SHP77 (cell line): Measurements from ENCODE around the gene WNT7B.
A peak's percentile ranks its signal among the peaks of the same experiment; 100 is the strongest.

Experiments used
- DNase-seq, 2 experiments: peaks; one replicate each; lab custom pipeline; 2025; lab: John Stamatoyannopoulos, UW

The WNT7B gene

DNA sequence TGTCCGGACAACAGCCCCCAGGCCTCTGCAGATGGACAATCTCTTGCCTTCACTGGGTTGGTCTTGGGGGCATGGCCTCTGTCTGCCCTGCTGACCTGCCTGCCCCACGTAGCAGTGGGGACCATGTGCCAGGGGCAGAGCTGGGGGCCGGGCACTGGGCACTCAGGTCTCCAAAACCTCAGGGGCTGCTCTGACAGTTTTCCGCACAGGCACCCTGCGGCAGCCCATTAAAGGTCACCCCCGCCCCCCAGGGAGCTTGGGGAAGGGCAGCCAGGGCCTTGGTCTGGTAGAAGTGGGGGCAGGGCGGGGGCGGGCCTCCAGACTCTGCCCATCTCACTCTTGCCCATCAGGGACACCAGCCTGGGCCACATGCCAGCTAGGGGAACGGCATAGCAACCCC is 49.9 kb downstream of the WNT7B start:
- DNase-seq, result no peak

DNA sequence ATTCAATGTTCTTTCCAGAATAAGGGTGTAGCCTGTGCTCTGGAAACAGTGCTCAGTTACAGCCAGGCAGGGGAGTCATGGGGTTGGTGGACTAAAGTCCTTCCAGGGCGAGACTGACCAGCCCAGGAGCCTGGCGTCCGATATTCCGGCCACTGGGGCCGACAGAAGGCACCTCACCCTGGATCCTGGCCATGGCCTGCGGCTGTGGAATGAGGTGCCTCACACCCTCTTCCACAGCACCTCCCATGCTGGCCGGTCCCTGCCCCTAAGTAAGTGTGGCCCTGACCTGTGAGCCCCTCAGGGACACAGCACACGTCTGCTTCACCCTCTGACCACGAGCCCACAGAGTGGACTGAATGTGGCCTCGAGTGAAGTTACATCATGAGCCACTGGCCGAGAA is 50.5 kb downstream of the WNT7B start:
- no peak for DNase-seq

DNA sequence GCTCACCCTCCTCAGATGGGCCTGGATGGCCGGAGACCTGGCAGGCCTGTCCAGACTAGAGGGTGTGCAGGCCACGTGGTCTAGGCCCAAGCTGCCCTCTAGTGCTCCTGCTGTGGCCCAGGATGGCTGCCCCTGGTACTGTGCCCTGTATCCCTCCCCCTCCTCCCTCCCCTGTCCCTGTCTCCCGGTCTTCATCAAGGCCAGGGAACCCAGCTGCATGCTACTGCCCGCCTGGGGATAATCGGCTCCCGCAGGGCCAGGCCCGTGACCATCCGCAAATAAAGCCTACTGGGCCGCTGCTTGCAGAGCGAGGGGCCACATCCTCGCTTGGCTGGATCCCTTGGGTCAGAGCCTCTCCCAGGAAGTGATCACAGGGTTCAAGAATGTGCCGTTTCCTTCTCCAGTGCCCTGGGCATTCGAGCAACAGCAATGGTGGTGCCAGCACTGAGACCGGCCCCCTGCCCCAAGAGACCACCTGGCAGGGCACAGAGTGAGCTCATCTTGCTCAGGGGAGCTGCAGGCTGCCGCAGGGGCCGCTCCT is 51.1 kb downstream of the WNT7B start:
- no peak for DNase-seq

DNA sequence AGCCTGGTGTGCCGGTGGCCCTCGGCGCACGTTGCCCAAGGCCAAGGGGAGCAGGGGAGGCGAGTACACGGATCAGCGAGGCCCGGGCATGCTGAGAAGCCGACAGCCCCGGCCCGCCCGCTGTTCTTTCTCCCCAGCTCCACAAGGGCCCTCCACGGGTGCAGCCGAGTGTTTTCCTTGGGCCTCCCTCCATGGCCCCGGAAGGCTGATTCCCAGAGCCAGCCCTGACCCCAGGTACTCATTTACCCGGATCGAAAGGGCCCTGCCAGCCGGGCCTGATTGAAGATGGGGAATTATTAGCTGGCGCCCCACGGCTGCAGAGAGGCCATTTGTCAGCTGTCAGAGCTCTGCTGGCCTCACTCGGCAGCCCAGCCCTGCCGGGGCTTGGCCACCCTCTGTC is 53.1 kb downstream of the WNT7B start:
- DNase-seq, result no peak

DNA sequence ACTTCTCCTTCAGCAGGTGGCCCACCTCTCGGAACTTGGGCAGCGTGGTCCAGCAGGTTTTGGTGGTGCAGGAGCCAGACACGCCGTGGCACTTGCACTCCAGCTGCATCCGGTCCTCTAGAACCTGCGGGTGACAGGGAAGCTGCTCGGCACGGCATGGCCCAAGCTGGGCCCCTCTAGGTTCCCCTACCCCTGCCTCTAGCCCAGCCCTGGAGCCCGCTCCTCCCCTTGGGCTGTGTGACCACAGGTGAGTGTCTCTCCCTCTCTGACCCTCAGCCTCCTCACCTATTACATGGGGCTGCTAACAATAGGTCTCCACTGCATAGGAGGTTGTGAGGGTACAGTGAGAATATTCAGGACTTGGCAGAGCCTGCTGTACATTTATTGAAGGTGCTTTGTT is 53.8 kb downstream of the WNT7B start:
- DNase-seq, result no peak

DNA sequence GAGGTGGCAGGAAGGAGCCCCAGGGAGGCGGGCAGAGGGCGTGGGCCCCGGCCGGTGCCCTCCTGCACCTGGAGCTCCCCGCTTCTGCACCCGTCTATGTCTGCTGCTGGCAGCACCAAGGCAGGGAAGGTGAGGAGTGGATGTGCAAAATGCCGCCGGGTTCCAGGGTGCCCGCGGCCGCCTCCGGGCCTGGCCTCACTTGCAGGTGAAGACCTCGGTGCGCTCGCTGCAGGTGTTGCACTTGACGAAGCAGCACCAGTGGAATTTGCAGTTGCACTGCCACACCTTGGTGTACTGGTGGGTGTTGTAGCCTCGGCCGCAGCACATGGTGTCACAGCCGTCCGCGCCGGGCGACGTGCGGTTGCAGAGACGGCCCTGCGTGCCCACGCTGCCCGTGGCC is 54.3 kb downstream of the WNT7B start:
- no peak for DNase-seq

DNA sequence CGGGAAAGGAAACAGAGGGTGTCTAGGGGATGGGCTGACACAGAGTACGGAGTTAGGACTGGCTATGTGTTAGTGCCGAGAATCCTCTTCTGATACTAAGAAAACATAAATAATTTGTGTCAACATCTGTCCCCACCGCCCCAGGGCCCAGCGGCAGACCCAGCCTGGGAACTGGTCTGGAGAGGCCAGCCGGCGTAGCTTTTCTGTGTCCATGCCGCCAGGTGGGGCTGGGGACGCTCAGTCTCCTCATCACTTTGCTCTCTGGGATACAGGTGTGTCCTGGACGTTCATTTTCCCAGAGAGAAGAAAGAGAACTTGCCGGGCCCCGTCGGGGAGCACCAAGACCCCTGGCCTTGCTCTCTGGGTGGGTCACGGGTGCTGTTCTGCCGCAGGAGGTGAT is 54.7 kb downstream of the WNT7B start:
- no peak for DNase-seq

DNA sequence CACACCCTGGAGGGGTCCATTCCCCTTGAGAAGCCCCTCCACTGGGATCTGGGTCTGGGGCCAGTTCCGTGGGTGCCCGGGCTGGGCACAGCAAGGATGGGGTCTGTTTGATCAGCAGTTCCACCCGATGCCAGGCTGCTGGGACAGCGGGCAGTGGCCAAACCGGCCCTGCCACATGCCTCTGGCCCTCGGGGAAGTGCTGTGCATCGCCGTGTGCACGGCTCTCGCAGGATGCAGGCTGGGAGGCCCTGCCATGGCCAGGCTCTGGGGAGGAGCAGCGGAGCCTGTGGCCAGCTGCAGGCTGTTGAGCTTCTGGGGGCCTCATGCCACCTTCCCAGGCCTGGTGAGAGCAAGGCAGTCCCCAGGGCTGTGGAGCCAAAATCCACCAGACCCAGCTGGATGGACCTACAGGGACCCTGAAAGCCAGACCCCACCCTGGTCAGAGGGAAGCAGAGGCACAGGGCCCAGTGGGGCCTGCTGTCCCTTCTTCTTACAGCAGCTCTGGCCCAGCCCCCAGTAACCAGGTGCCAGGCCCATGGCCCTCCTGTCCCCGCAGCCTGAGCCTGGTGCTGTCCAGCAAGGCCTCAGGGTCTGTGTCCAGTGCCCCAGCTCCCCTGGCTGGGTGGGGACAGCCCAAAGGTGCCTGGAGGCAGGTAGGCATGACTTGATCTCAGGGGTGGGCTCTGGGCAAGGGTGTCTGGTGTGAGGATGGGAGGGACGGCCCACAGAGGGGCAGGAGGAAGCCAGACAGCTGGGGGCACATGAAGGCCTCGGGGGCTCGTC is 57.3 kb downstream of the WNT7B start:
- DNase-seq, result no peak

DNA sequence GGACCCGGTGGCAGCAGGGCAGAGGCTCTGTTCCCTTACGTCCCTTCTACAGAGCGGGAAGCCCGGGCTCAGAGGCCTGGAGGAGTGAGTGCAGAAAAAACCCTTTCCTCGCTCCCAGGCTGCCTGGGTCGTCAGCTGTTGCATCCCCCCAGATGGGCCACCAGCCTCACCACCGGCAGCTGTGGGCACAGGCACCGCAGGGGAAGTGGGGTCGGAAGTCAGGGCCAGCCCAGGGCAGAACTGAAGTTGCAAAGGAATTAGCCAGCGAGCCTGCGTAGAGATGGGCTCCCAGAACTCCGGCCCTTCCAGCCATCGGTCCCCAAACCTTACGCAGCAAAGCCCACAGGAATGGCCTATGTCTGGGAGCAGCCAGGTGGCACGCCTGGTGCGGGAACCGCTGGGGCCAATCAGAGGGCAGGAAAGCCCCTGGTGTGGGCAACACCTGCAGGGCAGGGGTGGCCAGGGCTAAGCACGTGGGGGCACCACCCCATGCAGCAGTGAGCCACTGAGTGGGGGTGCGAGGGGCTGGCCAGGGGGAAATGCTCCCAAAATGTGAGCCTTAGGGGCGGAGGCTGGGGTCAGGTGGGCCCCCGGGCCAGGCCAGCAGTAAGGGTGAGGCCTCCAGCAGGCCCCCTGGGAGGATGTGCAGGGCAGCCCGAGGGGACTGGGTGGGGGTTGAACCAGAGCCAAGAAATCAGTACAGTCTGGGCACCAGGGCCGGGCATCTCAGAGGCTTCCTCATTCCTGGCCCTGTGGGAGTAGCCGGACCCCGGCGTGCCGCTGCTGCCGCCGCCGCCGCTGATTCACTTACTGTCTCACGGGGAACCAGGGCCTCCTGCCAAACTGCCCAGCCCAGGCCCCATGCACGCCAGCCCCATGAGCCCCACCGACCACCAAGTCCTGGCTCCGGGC is 58.2 kb downstream of the WNT7B start:
- DNase-seq, result no peak

DNA sequence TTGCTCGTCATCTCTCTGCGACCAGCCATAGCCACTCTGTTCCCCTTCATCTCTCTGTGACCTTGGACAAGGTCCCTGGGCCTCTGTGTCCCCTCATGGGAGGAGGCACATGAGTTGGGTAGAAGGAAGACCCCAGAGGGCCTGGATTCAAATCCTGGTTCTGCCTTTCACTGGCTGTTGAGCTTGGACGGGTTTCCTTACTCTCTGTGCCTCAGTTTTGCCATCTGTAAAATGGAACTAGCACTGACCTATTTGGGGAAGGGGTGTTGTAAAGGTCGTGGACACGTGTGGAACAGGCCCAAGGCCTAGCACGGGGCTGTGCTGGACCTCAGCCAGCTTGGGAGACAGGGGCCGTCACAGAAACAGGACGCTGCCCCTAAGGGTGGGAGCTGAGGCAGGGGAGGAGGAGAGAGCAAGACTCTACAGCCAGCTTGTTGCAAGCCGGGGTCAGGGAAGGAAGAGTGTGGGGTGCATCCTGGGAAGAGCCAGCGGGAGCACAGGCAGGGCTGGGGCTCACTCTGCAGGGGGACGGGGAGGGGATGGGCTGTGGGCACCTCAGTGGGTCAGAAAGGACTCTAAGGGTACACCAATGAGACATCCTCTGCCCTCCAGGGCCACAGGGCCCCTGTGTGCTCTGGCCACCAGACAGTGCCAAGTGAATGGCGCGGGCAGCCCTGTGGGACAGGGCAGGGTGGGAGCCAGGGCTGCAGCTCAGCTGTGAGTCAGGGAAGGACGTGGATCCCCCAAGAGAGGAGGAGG is 59.1 kb downstream of the WNT7B start:
- DNase-seq, result no peak

DNA sequence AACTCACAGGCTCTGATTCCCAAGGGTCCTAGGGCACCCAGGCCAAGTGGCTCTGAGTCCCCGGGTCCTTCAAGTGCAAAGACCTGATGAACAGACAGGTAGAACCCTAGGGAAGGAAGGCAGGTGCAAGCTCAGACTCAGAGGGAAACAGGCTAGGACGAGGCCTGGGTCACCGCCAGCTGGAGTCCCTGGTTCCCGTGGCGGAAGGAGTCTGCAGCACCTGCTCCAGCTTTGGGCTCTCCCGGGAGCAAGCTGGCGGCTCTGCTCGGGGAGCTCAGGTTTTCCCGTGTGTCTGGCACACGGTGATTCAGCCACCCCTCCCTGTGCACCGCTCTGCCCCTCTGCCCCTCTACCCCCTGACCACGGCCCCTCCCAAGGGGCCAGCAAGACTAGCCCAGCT is 59.8 kb downstream of the WNT7B start:
- peak; percentile 88 for DNase-seq

DNA sequence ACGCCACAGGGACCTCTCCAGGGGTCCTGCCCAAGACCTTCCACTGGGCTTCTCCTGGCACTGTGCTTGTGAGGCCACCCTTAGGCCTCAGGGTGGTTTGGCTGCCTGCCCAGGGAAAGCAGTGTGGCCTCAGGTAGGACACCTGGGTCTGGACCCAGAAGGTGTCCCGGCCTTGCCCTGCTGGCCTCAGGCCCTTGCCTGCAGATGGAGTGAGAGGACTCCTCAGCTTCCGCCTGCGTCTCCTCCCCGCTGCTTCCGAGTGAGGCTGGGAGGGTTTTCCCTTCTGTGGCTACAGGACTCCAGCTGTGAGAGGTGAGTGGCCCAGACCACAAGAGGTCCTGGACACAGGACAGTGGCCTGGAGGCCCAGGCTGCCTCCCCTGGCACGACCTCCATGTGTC is 60.4 kb downstream of the WNT7B start:
- DNase-seq, result no peak

DNA sequence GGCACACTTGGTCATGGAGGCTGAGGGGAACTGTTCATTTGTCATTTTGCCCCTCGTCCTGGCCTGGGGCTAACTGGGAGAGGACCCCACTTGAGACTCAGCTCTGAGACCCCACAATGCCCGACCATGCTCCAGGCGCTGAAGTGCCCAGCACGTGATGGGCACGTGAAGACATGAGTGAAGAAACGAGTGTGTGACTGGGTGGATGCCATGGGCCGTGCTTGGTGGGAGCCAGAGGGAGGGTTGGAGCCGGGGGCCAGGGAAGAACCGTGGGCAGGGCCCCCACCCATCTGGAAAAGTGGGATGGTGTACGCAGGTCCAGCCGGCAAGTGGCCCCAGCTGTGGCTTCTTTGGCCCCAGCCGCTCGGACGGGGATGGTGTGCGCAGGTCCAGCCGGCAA is 61.1 kb downstream of the WNT7B start:
- DNase-seq, result no peak

DNA sequence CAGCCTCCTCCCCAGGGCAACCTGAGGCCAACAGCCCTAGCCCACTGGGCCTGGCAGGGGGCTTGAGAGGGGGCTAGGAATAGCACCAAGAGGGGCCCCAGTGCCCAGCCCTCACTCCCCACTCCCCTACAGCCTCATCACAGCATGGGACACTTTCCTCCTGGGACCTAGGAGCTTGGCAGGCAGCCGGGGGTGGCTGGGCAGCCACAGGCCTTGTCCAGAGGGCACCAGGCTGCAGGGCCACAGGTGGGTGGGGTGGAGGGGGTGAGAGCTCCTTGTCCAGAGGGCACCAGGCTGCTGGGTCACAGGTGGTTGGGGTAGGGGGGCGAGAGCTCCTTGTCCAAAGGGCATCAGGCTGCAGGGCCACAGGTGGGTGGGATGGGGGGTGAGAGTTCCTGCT is 61.8 kb downstream of the WNT7B start:
- no peak for DNase-seq

DNA sequence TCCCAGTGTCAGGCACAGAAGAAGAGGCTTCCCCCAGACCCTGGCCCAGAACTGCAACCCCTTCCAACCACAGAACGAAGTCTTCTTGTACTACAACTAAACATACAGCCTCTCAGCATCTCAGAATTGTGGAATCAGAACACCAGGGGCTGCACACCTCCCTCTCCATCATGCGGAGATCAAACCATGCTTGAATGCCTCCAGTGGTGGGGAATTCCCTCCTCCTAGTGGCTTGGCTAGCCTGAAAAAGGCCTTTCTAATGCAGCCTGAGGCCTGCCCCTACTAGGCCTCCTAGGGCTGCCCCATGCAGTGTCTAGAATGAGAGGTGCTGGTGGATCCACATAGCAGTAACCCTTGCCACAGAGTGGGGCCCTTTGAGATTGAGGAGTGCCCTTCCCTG is 62.7 kb downstream of the WNT7B start:
- no peak for DNase-seq

DNA sequence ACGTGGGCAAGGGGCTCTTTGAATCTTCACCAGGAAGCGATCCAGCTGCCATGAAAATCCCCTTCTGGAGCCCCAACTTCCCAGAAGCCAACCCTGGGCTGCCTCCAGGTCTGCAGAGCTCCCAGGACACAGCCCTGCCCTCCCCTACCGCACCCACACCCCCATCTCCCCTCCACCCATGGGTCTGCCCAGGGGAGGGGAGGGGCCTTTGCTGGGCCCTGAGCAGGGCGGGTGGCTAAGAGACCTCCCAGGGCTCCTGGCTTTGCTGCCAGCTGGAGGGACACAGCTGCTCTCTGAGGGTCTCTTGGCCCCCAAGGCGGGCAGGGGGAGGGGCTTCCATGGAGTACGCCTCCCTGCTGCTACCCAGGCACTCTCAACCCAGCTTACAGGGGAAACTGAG is 64.1 kb downstream of the WNT7B start:
- DNase-seq, result no peak

DNA sequence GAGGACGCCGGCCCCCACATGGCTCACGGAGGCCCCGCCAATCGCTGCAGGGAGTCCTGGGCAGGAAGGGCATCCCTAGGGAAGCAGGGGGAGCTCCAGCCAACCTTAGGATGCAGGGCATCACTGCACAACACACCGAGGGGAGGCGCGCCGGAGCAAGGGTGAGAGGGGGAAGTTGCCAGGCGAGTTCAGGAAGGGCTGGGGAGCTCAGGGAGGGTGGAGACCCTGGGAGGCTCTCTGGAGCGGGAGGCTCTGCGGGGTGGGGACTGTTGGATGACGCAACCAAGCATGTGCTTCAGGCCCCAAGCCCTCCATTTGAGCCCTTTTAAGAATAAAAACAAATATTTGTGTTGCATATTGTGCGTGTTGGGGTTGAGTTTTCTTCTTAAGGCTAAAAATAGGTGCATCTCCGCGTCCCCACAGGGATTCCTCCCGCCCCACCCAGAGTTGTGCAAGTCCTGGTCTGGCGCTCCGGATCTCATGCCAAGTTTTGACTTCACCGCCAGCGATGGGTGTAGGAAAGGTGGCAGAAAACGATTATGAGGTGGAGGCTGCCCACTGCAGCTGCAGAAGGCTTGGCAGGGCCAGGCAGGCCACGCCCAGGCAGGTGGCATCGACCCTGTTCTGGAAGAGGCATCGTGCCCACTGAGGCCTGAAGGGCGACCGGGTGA is 65.2 kb downstream of the WNT7B start:
- peak; percentile 69 to 89 for DNase-seq

DNA sequence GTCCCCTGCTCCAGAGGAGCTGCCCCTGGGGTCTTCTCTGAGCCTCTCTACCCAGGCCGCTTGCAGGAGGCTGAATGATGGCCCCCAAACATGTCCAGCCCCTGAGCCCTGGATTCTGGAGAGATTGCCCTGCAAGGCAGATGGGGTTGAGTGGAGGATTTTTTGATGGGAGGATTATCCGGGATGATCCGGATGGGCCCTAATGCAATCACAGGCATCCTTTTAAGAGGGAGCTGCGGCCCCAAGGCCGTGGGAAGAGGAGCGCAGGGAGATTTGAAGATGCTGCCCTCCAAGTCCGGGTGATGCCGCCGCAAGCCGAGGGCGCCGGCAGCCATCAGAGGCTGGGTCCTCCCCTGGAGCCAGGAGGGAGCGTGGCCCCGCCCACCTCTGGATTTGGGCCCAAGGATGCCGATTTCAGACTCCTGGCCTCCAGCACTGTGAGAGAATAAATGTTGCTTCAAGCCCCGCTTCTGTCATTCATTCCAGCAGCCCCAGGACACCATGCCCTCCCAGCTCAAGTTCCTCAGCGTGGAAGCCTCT is 66.0 kb downstream of the WNT7B start:
- no peak for DNase-seq

DNA sequence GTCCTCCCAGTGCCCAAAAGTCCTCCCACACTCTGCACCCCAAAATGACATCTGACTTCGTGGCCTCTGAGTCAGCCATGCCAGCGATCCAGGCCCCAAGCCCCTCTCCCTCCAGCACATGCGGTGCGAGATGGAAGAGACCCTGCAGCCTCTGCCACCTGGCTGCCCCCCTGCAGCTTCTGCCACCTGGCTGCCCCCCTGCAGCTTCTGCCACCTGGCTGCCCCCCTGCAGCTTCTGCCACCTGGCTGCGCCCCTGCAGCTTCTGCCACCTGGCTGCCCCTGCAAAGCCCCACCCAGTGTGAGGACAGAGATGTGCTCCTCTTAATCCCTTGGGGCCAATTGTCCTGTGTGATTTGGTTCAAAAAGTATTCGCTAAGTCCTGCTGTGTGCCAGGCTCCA is 68.0 kb downstream of the WNT7B start:
- no peak for DNase-seq

DNA sequence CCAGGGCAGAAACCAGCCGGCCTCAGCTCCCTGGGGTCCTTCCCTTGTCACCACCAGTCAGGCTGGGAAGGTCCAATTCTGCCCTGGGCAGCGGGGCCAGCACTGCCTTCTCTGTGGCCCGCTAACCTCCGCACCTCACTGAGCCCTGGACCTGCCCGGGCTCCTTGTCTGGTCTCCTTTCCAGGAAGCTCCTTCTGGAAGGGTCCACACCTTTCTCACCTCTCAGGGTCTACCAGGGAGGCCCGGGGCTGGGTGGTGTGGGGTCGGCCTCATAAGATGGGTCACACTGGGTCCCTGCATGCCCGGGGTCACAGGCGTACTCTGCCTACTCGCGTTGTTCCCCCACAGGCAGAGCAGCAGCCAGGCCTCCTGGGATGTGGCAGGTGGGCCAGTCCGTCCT is 69.0 kb downstream of the WNT7B start:
- no peak for DNase-seq

DNA sequence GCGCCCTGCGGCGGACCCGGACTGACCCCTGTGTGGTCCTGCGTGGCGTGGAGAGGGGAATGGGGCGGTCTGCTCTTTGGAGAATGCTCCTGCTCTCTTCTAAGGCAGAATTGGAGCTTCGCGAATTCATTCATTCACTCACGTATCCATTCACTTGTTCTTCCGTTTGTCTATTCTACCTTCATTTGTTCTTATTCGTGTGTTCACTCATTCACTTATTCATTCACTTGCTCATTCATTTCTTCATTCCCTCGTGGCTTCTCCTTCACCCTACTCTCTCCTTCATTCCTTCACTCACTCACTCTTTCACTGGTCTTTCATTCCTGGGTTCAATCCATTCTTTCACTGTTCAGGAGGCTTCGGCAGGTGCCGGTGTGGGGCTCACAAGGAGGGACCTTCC is 69.6 kb downstream of the WNT7B start:
- DNase-seq, result no peak

DNA sequence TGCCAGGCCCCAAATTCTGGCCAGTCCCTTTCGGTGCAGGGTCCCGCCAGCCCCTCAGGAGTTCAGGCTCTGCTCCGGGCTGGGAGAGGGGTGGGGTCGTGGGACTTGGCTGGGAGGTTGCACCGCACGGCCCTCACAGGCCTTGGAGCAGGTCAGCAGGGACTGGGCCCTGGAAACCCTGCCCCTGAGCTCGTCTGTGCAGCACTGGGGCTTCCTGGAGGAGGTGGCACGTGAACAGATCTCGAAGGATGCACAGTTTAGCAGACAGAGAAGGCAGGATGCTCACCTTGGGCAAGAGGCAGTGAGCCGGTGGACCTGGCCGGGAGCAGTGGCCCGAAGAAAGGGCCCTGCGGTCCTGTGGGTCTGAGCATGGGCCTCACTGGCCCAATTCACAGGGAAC is 70.0 kb downstream of the WNT7B start:
- DNase-seq, result no peak
